SK-N-SH (cell line): ENCODE measurements around the gene FHL2. TPM values are rescaled to one million over a fixed set of nuclear protein-coding genes. Genes with fewer than 3 reads are reported as not detected.

Experiments used
- CTCF ChIA-PET: fragments of 300-600, 350-600 bp; formaldehyde crosslinking; extraction: SDS; loops from one replicate; lab custom pipeline; 2021; lab: Yijun Ruan, JAX
- POLR2A ChIA-PET: fragments of 350-600 bp; sonication (Branson Sonifier 250); formaldehyde crosslinking; extraction: SDS; loops from one replicate; lab custom pipeline; 2020; ENCODE audit warnings: antibody characterized with exemption, inconsistent platforms; lab: Yijun Ruan, JAX
- DNase-seq: peaks from one replicate; pipeline ENCODE4 v3.0.0; 2012
- H2AFZ ChIP-seq: fragments of 200-600 bp; sonication (generic); 2 replicates; pipeline ENCODE4 v1.8.1; 2016; ENCODE audit warnings: antibody characterized with exemption, mild to moderate bottlenecking, low read depth
- H3F3A ChIP-seq: fragments of 200-600 bp; sonication (generic); replicated peaks from 2 replicates; pipeline ENCODE3; 2016; ENCODE audit warnings: antibody characterized with exemption, mild to moderate bottlenecking; ENCODE audit not compliant: insufficient read depth
- H3K27ac ChIP-seq, 2 experiments: fragments of 200-500 bp in 1 of 2; fragments of 200-600 bp in 1 of 2; sonication (Bioruptor generic) in 1 of 2; sonication (generic), shearing (Covaris generic) in 1 of 2; 2 replicates each; pipeline versions ENCODE4 v1.5.1 to v1.6.1; 2014 to 2016; ENCODE audit warnings: low read depth in 2 of 2, inconsistent platforms in 1 of 2, low read length in 1 of 2, mild to moderate bottlenecking in 1 of 2, mixed read lengths in 1 of 2
- H3K27me3 ChIP-seq: fragments of 200-600 bp; sonication (generic), shearing (Covaris generic); 2 replicates; pipeline ENCODE4 v1.6.1; 2016; ENCODE audit warnings: mixed run types; ENCODE audit not compliant: insufficient read depth
- H3K36me3 ChIP-seq, 2 experiments: fragments of 200-500 bp in 1 of 2; fragments of 200-600 bp in 1 of 2; sonication (Bioruptor generic) in 1 of 2; sonication (generic) in 1 of 2; replicated peaks in 1 of 2; 2 replicates each; pipeline versions ENCODE3 to v1.5.1; 2014 to 2016; ENCODE audit warnings: low read length in 1 of 2, mild to moderate bottlenecking in 1 of 2; ENCODE audit not compliant: insufficient read depth in 2 of 2, control insufficient read depth in 1 of 2
- H3K4me1 ChIP-seq, 2 experiments: fragments of 200-500 bp in 1 of 2; fragments of 200-600 bp in 1 of 2; sonication (Bioruptor generic) in 1 of 2; sonication (generic), shearing (Covaris generic) in 1 of 2; 2 replicates each; pipeline versions ENCODE4 v1.5.1 to v1.6.1; 2014 to 2016; ENCODE audit warnings: low read depth in 1 of 2, low read length in 1 of 2, mixed run types in 1 of 2; ENCODE audit not compliant: insufficient read depth in 2 of 2, control insufficient read depth in 1 of 2
- H3K4me2 ChIP-seq: fragments of 200-600 bp; sonication (generic), shearing (Covaris generic); 2 replicates; pipeline ENCODE4 v1.6.1; 2017; ENCODE audit warnings: mixed run types
- H3K4me3 ChIP-seq, 2 experiments: fragments of 200-500 bp in 1 of 2; fragments of 200-600 bp in 1 of 2; sonication (Bioruptor generic) in 1 of 2; sonication (generic), shearing (Covaris generic) in 1 of 2; 2 replicates each; pipeline versions ENCODE4 v1.5.1 to v1.8.1; 2014 to 2016; ENCODE audit warnings: low read depth in 2 of 2, inconsistent platforms in 1 of 2, low read length in 1 of 2, mild to moderate bottlenecking in 1 of 2, mixed read lengths in 1 of 2, moderate library complexity in 1 of 2
- H3K79me2 ChIP-seq: fragments of 200-600 bp; sonication (generic); 2 replicates; pipeline ENCODE4 v1.8.1; 2017; ENCODE audit warnings: mild to moderate bottlenecking; ENCODE audit not compliant: insufficient read depth
- H3K9ac ChIP-seq: fragments of 200-600 bp; sonication (generic); 2 replicates; pipeline ENCODE4 v1.6.1; 2017; ENCODE audit warnings: mixed run types
- H3K9me2 ChIP-seq: fragments of 200-600 bp; sonication (generic); 2 replicates; pipeline ENCODE4 v1.6.1; 2017; ENCODE audit warnings: mixed run types
- H3K9me3 ChIP-seq: fragments of 200-600 bp; sonication (generic); 2 replicates; pipeline ENCODE4 v1.6.1; 2017; ENCODE audit warnings: mixed run types, mild to moderate bottlenecking, moderate library complexity
- H4K20me1 ChIP-seq: fragments of 200-600 bp; sonication (generic); 2 replicates; pipeline ENCODE4 v1.6.1; 2017; ENCODE audit warnings: mild to moderate bottlenecking, mixed run types; ENCODE audit not compliant: insufficient read depth
- GATA2 ChIP-seq: sonication (generic); formaldehyde crosslinking; IDR thresholded peaks from 2 replicates; pipeline ENCODE4 v1.5.0; 2020; ENCODE audit warnings: mild to moderate bottlenecking, missing genetic modification reagents
- JUND ChIP-seq: IDR thresholded peaks from 2 replicates; pipeline ENCODE4 v1.4.0; 2012
- MXI1 ChIP-seq: IDR thresholded peaks from 2 replicates; pipeline ENCODE4 v1.6.1; 2012; ENCODE audit warnings: mild to moderate bottlenecking, low read depth, low read length, improper control_type of control experiment
- NRF1 ChIP-seq: IDR thresholded peaks from 2 replicates; pipeline ENCODE4 v1.6.1; 2012; ENCODE audit warnings: low read depth, mild to moderate bottlenecking, low read length
- POLR2AphosphoS5 ChIP-seq: IDR thresholded peaks from 2 replicates; pipeline ENCODE4 v1.6.1; 2012; ENCODE audit warnings: low read depth, low read length
- REST ChIP-seq: IDR thresholded peaks from 2 replicates; pipeline ENCODE4 v1.6.1; 2012; ENCODE audit warnings: mild to moderate bottlenecking, low read depth, low read length, moderate library complexity
- TCF12 ChIP-seq: IDR thresholded peaks from 2 replicates; pipeline ENCODE4 v1.4.0; 2012
- TEAD4 ChIP-seq: IDR thresholded peaks from 2 replicates; pipeline ENCODE4 v1.4.0; 2012; ENCODE audit warnings: mild to moderate bottlenecking, borderline replicate concordance; ENCODE audit not compliant: insufficient read depth
- USF1 ChIP-seq: IDR thresholded peaks from 2 replicates; pipeline ENCODE4 v1.4.0; 2012; ENCODE audit warnings: low read depth, borderline replicate concordance
- YY1 ChIP-seq: IDR thresholded peaks from 2 replicates; pipeline ENCODE4 v1.4.0; 2012; ENCODE audit warnings: low read depth, mild to moderate bottlenecking
- ZBTB33 ChIP-seq: IDR thresholded peaks from 2 replicates; pipeline ENCODE4 v1.4.0; 2012; ENCODE audit warnings: low read depth, borderline replicate concordance
- WGBS: methylation state at CpG from one replicate; pipeline ENCODE4 v1.1.6; 2017; ENCODE audit warnings: low lambda C conversion rate; 5-methylcytosine and 5-hydroxymethylcytosine counted together
- polyA plus RNA-seq, 3 experiments: library from polyadenylated mRNA; depleted of rRNA; stranded (reverse); fragments of >200 nt; gene quantifications; 2 replicates each; pipeline ENCODE4 v1.2.3, GENCODE V29; 2012

FHL2 gene
- polyA plus RNA-seq, 1 of the 3 experiments (the other 2 are of a cell fraction) = 31.7 TPM

- no peak for DNase-seq
- H3K9me3 ChIP-seq = no peaks in the 10 kb centered on the region
- H3K4me1 ChIP-seq = 0 out of 4 replicates have a peak, but pooled peaks cover 0 to 7% of the 10 kb centered on the region in 2 experiments
- H4K20me1 ChIP-seq = peaks cover 18% of the 10 kb centered on the region; the same call in 1 of the 2 replicates
- H3K27ac ChIP-seq = no peak overlapping the region
- CTCF ChIA-PET = interaction anchor here (1.0 to 2.0 kb wide), 4 partner anchors 14 to 136 kb away, joined by 3 to 5 read pairs (median 4); partner anchors contain the start of gene FHL2
- WGBS = 92% methylated on average over 5 of the region's 5 CpGs
- no peak overlapping the region for H3K4me3 ChIP-seq
- POLR2A ChIA-PET = no interaction called here
- no peaks in the 10 kb centered on the region for H3K9me2 ChIP-seq
- H3F3A ChIP-seq = peaks cover 13% of the 10 kb centered on the region
- H3K4me2 ChIP-seq = no peak overlapping the region
- no peaks in the 10 kb centered on the region for H3K27me3 ChIP-seq
- H2AFZ ChIP-seq = no peak overlapping the region
- no peak for TF ChIP-seq REST
- H3K79me2 ChIP-seq = peaks cover 90% of the 10 kb centered on the region
- no peak overlapping the region for H3K9ac ChIP-seq
- peaks cover 20 to 55% of the 10 kb centered on the region in 2 experiments for H3K36me3 ChIP-seq
Measured at GRCh38 chr2:105384861-105385260, 14.0 kb downstream of the FHL2 start.

- no peaks in the 10 kb centered on the region for H3K9me3 ChIP-seq
- 94% methylated on average over 6 of the region's 7 CpGs for WGBS
- H3K4me2 ChIP-seq = no peak overlapping the region
- no peak for DNase-seq
- TF ChIP-seq TCF12 = no peak
- no peak for TF ChIP-seq YY1
- no peak for TF ChIP-seq TEAD4
- no peak for TF ChIP-seq ZBTB33
- no peak for TF ChIP-seq USF1
- TF ChIP-seq MXI1 = no peak
- TF ChIP-seq GATA2 (CRISPR knock-in tag) = no peak
- TF ChIP-seq NRF1 = no peak
- TF ChIP-seq POLR2AphosphoS5 = no peak
- no peak for TF ChIP-seq JUND
- peaks cover 20 to 55% of the 10 kb centered on the region in 2 experiments for H3K36me3 ChIP-seq
- no peak overlapping the region for H3K9ac ChIP-seq
- H2AFZ ChIP-seq = no peak overlapping the region
- CTCF ChIA-PET = interaction anchor here (1.0 to 2.0 kb wide), 5 partner anchors 12 to 137 kb away, joined by 3 to 5 read pairs (median 4); partner anchors contain the start of gene FHL2
- H3K27ac ChIP-seq = no peak overlapping the region
- peaks cover 18% of the 10 kb centered on the region; the same call in 1 of the 2 replicates for H4K20me1 ChIP-seq
- no peaks in the 10 kb centered on the region for H3K9me2 ChIP-seq
- H3K27me3 ChIP-seq = no peaks in the 10 kb centered on the region
- H3K4me1 ChIP-seq = 0 out of 4 replicates have a peak, but pooled peaks cover 0 to 7% of the 10 kb centered on the region in 2 experiments
- no peak overlapping the region for H3K4me3 ChIP-seq
- peaks cover 7% of the 10 kb centered on the region for H3F3A ChIP-seq
- POLR2A ChIA-PET = no interaction called here
- peaks cover 90% of the 10 kb centered on the region for H3K79me2 ChIP-seq
Measured at GRCh38 chr2:105384216-105384615, 14.6 kb downstream of the FHL2 start.
